Endodermal cell (in vitro differentiated cells): ENCODE results near the gene RNF123. TPM values are rescaled to one million over a fixed set of nuclear protein-coding genes. Genes with fewer than 3 reads are reported as not detected.
"Not testable (repeated sequence)": the region's sequence is repeated elsewhere in the genome, so short reads cannot be mapped to it uniquely, and the experiment has no call there.

Source experiments
- DNase-seq: peaks from one replicate; pipeline ENCODE4 v3.0.0-alpha.2; 2017
- H3K27ac ChIP-seq: 2 replicates; pipeline ENCODE4 v1.5.1; 2013; ENCODE audit warnings: mild to moderate bottlenecking, low read depth, low read length, moderate library complexity
- H3K27me3 ChIP-seq: 2 replicates; pipeline ENCODE4 v1.6.1; 2013; ENCODE audit warnings: mild to moderate bottlenecking, low read length, moderate library complexity; ENCODE audit not compliant: insufficient read depth, control insufficient read depth, poor library complexity, severe bottlenecking
- H3K36me3 ChIP-seq: 2 replicates; pipeline ENCODE4 v1.7.0; 2013; ENCODE audit warnings: mild to moderate bottlenecking, low read length, moderate library complexity; ENCODE audit not compliant: control insufficient read depth, insufficient read depth
- H3K4me1 ChIP-seq: one replicate; pipeline ENCODE4 v1.7.0; 2013; ENCODE audit warnings: low read length; ENCODE audit not compliant: control insufficient read depth, insufficient read depth
- H3K4me3 ChIP-seq: 2 replicates; pipeline ENCODE4 v1.5.1; 2013; ENCODE audit warnings: mild to moderate bottlenecking, low read length, moderate library complexity
- H3K9ac ChIP-seq: 2 replicates; pipeline ENCODE4 v1.6.1; 2013; ENCODE audit warnings: mild to moderate bottlenecking, low read length, moderate library complexity; ENCODE audit not compliant: poor library complexity, severe bottlenecking; ENCODE audit errors: extremely low read depth
- H3K9me3 ChIP-seq: 2 replicates; pipeline ENCODE4 v1.6.1; 2013; ENCODE audit warnings: mild to moderate bottlenecking, low read length, moderate library complexity; ENCODE audit not compliant: control insufficient read depth
- H3K27ac Mint-ChIP-seq: 2 replicates; pipeline ENCODE4 v1.8.0; 2020; ENCODE audit warnings: mixed read lengths
- H3K27me3 Mint-ChIP-seq: 2 replicates; pipeline ENCODE4 v1.8.0; 2021; ENCODE audit warnings: mild to moderate bottlenecking, mixed read lengths; ENCODE audit not compliant: insufficient read depth
- H3K36me3 Mint-ChIP-seq: 2 replicates; pipeline ENCODE4 v1.8.0; 2020; ENCODE audit warnings: low read depth, mixed read lengths
- H3K4me1 Mint-ChIP-seq: 2 replicates; pipeline ENCODE4 v1.8.0; 2020; ENCODE audit warnings: mixed read lengths
- H3K4me3 Mint-ChIP-seq: 2 replicates; pipeline ENCODE4 v1.8.0; 2020; ENCODE audit warnings: mild to moderate bottlenecking, moderate library complexity, mixed read lengths
- H3K9me3 Mint-ChIP-seq: 2 replicates; pipeline ENCODE4 v1.8.0; 2020; ENCODE audit warnings: mild to moderate bottlenecking, mixed read lengths
- whole genome bisulfite sequencing, 2 experiments: methylation state at CpG; one replicate each; pipeline versions ENCODE4 v1.1.5 to v1.1.7; 2013; ENCODE audit warnings: missing lambda C conversion rate in 2 of 2, mixed read lengths in 1 of 2; ENCODE audit not compliant: insufficient coverage in 1 of 2, insufficient read length in 1 of 2; 5-methylcytosine and 5-hydroxymethylcytosine counted together
- total RNA-seq, 2 donors: library from RNA; stranded (reverse); fragmentation: NEBNext Ultra II Directional in 1 of 2; extraction: Animal tissue kit (Norgen Biotek cat#: 25700) in 1 of 2; gene quantifications; 2 replicates in 1 of 2; 3 replicates in 1 of 2; pipeline ENCODE4 v1.2.1, GENCODE V29; 2021
- TF ChIP-seq, protein P1 (sequence below): fragments of 200-600 bp; sonication (generic); conservative IDR thresholded peaks from 2 replicates; pipeline ENCODE4 v1.5.0; 2021; ENCODE audit warnings: antibody characterized with exemption, mild to moderate bottlenecking

RNF123 gene
- total RNA-seq, 2 donors from 2014 or later = 47.3 to 47.6 TPM

GRCh38 chr3:49740427-49740826, 51.1 kb downstream of the RNF123 start:
- H3K36me3 ChIP-seq = peaks cover 56% of the 10 kb centered on the region
- no peak overlapping the region for H3K9ac ChIP-seq
- no peaks in the 10 kb centered on the region for H3K4me1 ChIP-seq
- no peaks in the 10 kb centered on the region for H3K27me3 ChIP-seq
- TF ChIP-seq, protein P1, sequence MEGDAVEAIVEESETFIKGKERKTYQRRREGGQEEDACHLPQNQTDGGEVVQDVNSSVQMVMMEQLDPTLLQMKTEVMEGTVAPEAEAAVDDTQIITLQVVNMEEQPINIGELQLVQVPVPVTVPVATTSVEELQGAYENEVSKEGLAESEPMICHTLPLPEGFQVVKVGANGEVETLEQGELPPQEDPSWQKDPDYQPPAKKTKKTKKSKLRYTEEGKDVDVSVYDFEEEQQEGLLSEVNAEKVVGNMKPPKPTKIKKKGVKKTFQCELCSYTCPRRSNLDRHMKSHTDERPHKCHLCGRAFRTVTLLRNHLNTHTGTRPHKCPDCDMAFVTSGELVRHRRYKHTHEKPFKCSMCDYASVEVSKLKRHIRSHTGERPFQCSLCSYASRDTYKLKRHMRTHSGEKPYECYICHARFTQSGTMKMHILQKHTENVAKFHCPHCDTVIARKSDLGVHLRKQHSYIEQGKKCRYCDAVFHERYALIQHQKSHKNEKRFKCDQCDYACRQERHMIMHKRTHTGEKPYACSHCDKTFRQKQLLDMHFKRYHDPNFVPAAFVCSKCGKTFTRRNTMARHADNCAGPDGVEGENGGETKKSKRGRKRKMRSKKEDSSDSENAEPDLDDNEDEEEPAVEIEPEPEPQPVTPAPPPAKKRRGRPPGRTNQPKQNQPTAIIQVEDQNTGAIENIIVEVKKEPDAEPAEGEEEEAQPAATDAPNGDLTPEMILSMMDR = no peak
- Mint-ChIP-seq H3K27ac (no peak overlapping the region), H3K36me3 (peaks cover 43% of the 10 kb centered on the region), H3K4me1 (no peaks in the 10 kb centered on the region), H3K4me3 (no peak overlapping the region), H3K9me3 (no peaks in the 10 kb centered on the region), H3K27me3 (no peaks in the 10 kb centered on the region)
- no peak overlapping the region for H3K4me3 ChIP-seq
- no peaks in the 10 kb centered on the region for H3K9me3 ChIP-seq
- no peak overlapping the region for H3K27ac ChIP-seq
- no peak for DNase-seq

- Mint-ChIP-seq H3K4me3 (no peak overlapping the region), H3K27ac (no peak overlapping the region), H3K36me3 (peaks cover 31% of the 10 kb centered on the region), H3K4me1 (no peaks in the 10 kb centered on the region), H3K9me3 (no peaks in the 10 kb centered on the region), H3K27me3 (no peaks in the 10 kb centered on the region)
- TF ChIP-seq, protein P1 = no peak
- Histone ChIP-seq H3K27me3 (no peaks in the 10 kb centered on the region), H3K36me3 (peaks cover 56% of the 10 kb centered on the region), H3K9me3 (no peaks in the 10 kb centered on the region), H3K4me3 (no peak overlapping the region), H3K9ac (no peak overlapping the region), H3K27ac (no peak overlapping the region), H3K4me1 (no peaks in the 10 kb centered on the region)
- DNase-seq = no peak
- WGBS, 2 experiments = 94 to 100% methylated on average over 1 to 2 of the region's 2 CpGs
Observed at GRCh38 chr3:49745986-49746385, 56.6 kb downstream of the RNF123 start.

- 95 to 96% methylated on average over 11 to 13 of the region's 13 CpGs for WGBS, 2 experiments
- TF ChIP-seq, protein P1 = no peak
- Histone ChIP-seq H3K4me3 (no peak overlapping the region), H3K36me3 (peaks cover 48% of the 10 kb centered on the region), H3K9ac (no peak overlapping the region), H3K4me1 (no peaks in the 10 kb centered on the region), H3K9me3 (no peaks in the 10 kb centered on the region), H3K27me3 (no peaks in the 10 kb centered on the region), H3K27ac (peak overlapping the region; percentile 32)
- Mint-ChIP-seq H3K4me1 (no peaks in the 10 kb centered on the region), H3K27ac (peak overlapping the region; percentile 22), H3K27me3 (no peaks in the 10 kb centered on the region), H3K36me3 (peaks cover 31% of the 10 kb centered on the region), H3K4me3 (no peak overlapping the region), H3K9me3 (no peaks in the 10 kb centered on the region)
- DNase-seq = no peak
Observed at GRCh38 chr3:49747792-49748480, 58.6 kb downstream of the RNF123 start.

- H3K27ac Mint-ChIP-seq = peak overlapping the region; percentile 21
- H3K4me3 Mint-ChIP-seq = not testable (repeated sequence)
Observed at GRCh38 chr3:49748874-49749273, 59.5 kb downstream of the RNF123 start.

More at GRCh38 chr3:49748874-49749273, 59.5 kb downstream of the RNF123 start:
- H3K4me1 ChIP-seq, H3K4me1 Mint-ChIP-seq, H3K4me3 ChIP-seq, DNase-seq, H3K9me3 ChIP-seq, H3K9me3 Mint-ChIP-seq, H3K27me3 ChIP-seq, H3K27me3 Mint-ChIP-seq, H3K9ac ChIP-seq, H3K27ac ChIP-seq: not testable (repeated sequence)
- peaks cover 32% of the 10 kb centered on the region for H3K36me3 Mint-ChIP-seq
- 89 to 95% methylated on average over 5 of the region's 5 CpGs for WGBS, 2 experiments
- peaks cover 48% of the 10 kb centered on the region for H3K36me3 ChIP-seq
